HepG2 (cell line): ENCODE data around the gene CEP43. TPM values are rescaled to one million over a fixed set of nuclear protein-coding genes. Genes with fewer than 3 reads are reported as not detected.

Experiments used
- DBP ChIP-seq: sonication (generic); formaldehyde crosslinking; IDR thresholded peaks from 2 replicates; pipeline ENCODE4 v1.4.0; 2020; ENCODE audit warnings: missing genetic modification reagents; ENCODE audit errors: not compliant biosample characterization
- ERF ChIP-seq: IDR thresholded peaks from 2 replicates; pipeline ENCODE4 v1.6.1; 2018; ENCODE audit warnings: missing biosample characterization, missing genetic modification reagents
- GABPB1 ChIP-seq: IDR thresholded peaks from 2 replicates; pipeline ENCODE4 v1.6.1; 2016; ENCODE audit warnings: mild to moderate bottlenecking, missing genetic modification reagents, moderate library complexity, missing compliant biosample characterization
- HNF1A ChIP-seq, 2 experiments: sonication (generic) in 1 of 2; formaldehyde crosslinking in 1 of 2; IDR thresholded peaks; 2 replicates each; pipeline versions ENCODE4 v1.4.0 to v1.6.1; 2016 to 2020; ENCODE audit warnings: borderline replicate concordance in 1 of 2, low read depth in 1 of 2, mild to moderate bottlenecking in 1 of 2, missing genetic modification reagents in 1 of 2
- IKZF5 ChIP-seq: IDR thresholded peaks from 2 replicates; pipeline ENCODE4 v1.6.1; 2018; ENCODE audit warnings: missing genetic modification reagents, mild to moderate bottlenecking, missing compliant biosample characterization
- ISL2 ChIP-seq: sonication (generic); formaldehyde crosslinking; IDR thresholded peaks from 2 replicates; pipeline ENCODE4 v1.5.0; 2020; ENCODE audit warnings: missing genetic modification reagents
- JUND ChIP-seq: sonication (generic); formaldehyde crosslinking; IDR thresholded peaks from 2 replicates; pipeline ENCODE4 v1.8.0; 2022; ENCODE audit warnings: mild to moderate bottlenecking, missing genetic modification reagents
- NR1H2 ChIP-seq: sonication (generic); formaldehyde crosslinking; IDR thresholded peaks from 2 replicates; pipeline ENCODE4 v1.8.1; 2022; ENCODE audit warnings: low read depth, missing genetic modification reagents, borderline replicate concordance
- PHF5A ChIP-seq: IDR thresholded peaks from one replicate; pipeline ENCODE4 v1.6.1; 2018; ENCODE audit warnings: low read depth, missing genetic modification reagents; ENCODE audit not compliant: unreplicated experiment
- SAFB2 ChIP-seq: sonication (generic); formaldehyde crosslinking; IDR thresholded peaks from 2 replicates; pipeline ENCODE4 v1.5.1; 2020; ENCODE audit warnings: missing genetic modification reagents, low read depth, mild to moderate bottlenecking, borderline replicate concordance
- SOX13 ChIP-seq, 3 experiments: fragments of 450-650 bp in 1 of 3; sonication (generic) in 1 of 3; formaldehyde crosslinking in 1 of 3; IDR thresholded peaks in 2 of 3; conservative IDR thresholded peaks in 1 of 3; 2 replicates each; pipeline versions ENCODE4 v1.5.0 to v1.6.1; 2016 to 2020; ENCODE audit warnings: antibody characterized with exemption in 1 of 3, mild to moderate bottlenecking in 1 of 3, missing compliant biosample characterization in 1 of 3, missing genetic modification reagents in 1 of 3, moderate library complexity in 1 of 3
- SP1 ChIP-seq, 2 experiments: fragments of 450-650 bp in 1 of 2; sonication (generic) in 1 of 2; formaldehyde crosslinking in 1 of 2; IDR thresholded peaks; 2 replicates each; pipeline versions ENCODE4 v1.4.0 to v1.6.1; 2016 to 2020; ENCODE audit warnings: missing genetic modification reagents in 1 of 2
- SP5 ChIP-seq: IDR thresholded peaks from 2 replicates; pipeline ENCODE4 v1.6.1; 2016; ENCODE audit warnings: low read depth, borderline replicate concordance
- XRCC5 ChIP-seq: fragments of 200-400 bp; formaldehyde crosslinking; optimal IDR thresholded peaks from 2 replicates; pipeline ENCODE3; 2017; ENCODE audit warnings: mild to moderate bottlenecking, low read length
- ZBTB25 ChIP-seq: IDR thresholded peaks from 2 replicates; pipeline ENCODE4 v1.6.1; 2018; ENCODE audit warnings: missing genetic modification reagents
- ZNF232 ChIP-seq: sonication (generic); formaldehyde crosslinking; IDR thresholded peaks from 2 replicates; pipeline ENCODE4 v1.4.0; 2020; ENCODE audit warnings: missing genetic modification reagents, borderline replicate concordance
- ZNF639 ChIP-seq: conservative IDR thresholded peaks from 2 replicates; pipeline ENCODE4 v1.6.1; 2018; ENCODE audit warnings: missing genetic modification reagents
- polyA plus RNA-seq, 8 experiments: library from polyadenylated mRNA; depleted of rRNA in 3 of 8; stranded (reverse) in 7 of 8; unstranded in 1 of 8; fragments of >200 nt; fragmentation: Illumina TruSeq in 4 of 8; extraction: Trizol in 4 of 8; gene quantifications; 2 replicates each; pipeline versions ENCODE4 v1.2.1 to v1.2.3, GENCODE V29; 2011 to 2016; ENCODE audit warnings: low read depth in 4 of 8, missing spikeins in 1 of 8, mixed read lengths in 1 of 8; ENCODE audit not compliant: insufficient read depth in 1 of 8
- total RNA-seq, 5 experiments: library from RNA; depleted of rRNA; stranded (reverse); fragments of >200 nt; fragmentation: Illumina TruSeq; extraction: Trizol; gene quantifications; 2 replicates each; pipeline ENCODE4 v1.2.3, GENCODE V29; 2016; ENCODE audit warnings: low read depth in 1 of 5

Gene CEP43
- total and polyA plus RNA-seq, 2 of the 13 experiments (the other 11 are each of a cell fraction or from before 2014, with no cell fraction given): 29.3 to 73.9 TPM

- TF ChIP-seq PHF5A (CRISPR knock-in tag) (no peak), SP1 (IDR thresholded peaks at IDR 0.05) (no peak), SP1 (CRISPR knock-in tag; IDR thresholded peaks at IDR 0.05) (no peak), ISL2 (CRISPR knock-in tag) (peak; percentile 7; the same call in 1 of the 2 replicates), SP5 (peak; percentile 90), IKZF5 (peak; percentile 25; the same call in 1 of the 2 replicates), SAFB2 (CRISPR knock-in tag) (0 out of 2 replicates have a peak, but pooled peaks have one; percentile 17), ZBTB25 (CRISPR knock-in tag) (0 out of 2 replicates have a peak, but pooled peaks have one; percentile 14), NR1H2 (CRISPR knock-in tag) (no peak), ERF (peak; percentile 77; the same call in 1 of the 2 replicates), XRCC5 (no peak), HNF1A (IDR thresholded peaks at IDR 0.05; ENCODE audit: low read depth) (peak; percentile 37; the same call in 1 of the 2 replicates), HNF1A (CRISPR knock-in tag; IDR thresholded peaks at IDR 0.05; ENCODE audit: borderline replicate concordance) (no peak), ZNF232 (no peak), SOX13 (IDR thresholded peaks at IDR 0.05) (no peak), SOX13 (CRISPR knock-in tag; conservative IDR thresholded peaks at IDR 0.05 in 1 of 2, IDR thresholded peaks at IDR 0.05 in 1 of 2) (0 out of 4 replicates have a peak, but pooled peaks of 1 of the 2 experiments have one; percentile 8), GABPB1 (CRISPR knock-in tag) (peak; percentile 67), ZNF639 (CRISPR knock-in tag) (peak; percentile 27; the same call in 1 of the 2 replicates), DBP (no peak), JUND (CRISPR knock-in tag) (0 out of 2 replicates have a peak, but pooled peaks have one; percentile 17)
These were observed 40.0 kb upstream of the CEP43 start (continued) for GRCh38 chr6:166958926-166959861.
